Measurements from ENCODE around the gene TMPRSS4.

DNA sequence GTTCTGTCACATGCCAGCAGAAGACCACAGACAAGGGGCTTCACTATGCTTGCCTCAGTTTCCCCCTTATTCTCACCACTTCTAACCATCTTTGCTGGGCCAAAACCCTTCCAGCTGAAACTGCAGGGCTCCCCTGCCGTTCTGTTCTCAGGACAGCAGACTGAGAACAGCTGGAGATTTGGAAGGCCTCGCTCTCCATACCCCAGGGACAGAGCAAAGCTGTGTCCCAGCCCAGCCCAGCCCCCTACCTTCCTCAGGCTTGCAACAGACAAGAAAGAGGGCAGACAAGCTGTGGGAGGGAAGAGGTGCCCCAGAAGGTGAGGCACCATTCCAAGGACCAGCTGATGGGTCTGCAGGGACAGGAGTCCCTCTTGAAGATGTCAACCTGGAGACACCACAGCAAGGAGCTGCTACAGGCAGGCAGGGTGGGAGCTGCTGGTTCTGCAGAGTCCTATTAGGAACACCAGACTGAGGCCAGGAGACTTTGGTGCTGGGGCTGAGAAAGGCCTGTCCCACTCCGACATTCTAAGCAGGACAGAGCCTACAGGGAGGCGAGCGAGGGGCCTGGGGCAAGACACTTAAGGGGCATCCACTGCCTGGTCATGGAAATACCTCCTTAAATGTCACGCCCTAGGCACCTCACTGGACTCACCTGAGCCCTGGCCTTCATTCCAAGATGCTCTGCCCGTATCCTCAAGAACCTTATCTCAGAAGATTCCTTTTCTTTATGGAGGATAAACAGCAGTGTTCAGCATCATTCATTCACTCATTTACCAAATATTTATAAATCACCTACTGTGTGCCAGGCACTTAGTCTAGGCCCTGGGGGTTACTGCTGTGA, 92.6 kb downstream of the TMPRSS4 start:
- TF ChIP-seq, protein P1, sequence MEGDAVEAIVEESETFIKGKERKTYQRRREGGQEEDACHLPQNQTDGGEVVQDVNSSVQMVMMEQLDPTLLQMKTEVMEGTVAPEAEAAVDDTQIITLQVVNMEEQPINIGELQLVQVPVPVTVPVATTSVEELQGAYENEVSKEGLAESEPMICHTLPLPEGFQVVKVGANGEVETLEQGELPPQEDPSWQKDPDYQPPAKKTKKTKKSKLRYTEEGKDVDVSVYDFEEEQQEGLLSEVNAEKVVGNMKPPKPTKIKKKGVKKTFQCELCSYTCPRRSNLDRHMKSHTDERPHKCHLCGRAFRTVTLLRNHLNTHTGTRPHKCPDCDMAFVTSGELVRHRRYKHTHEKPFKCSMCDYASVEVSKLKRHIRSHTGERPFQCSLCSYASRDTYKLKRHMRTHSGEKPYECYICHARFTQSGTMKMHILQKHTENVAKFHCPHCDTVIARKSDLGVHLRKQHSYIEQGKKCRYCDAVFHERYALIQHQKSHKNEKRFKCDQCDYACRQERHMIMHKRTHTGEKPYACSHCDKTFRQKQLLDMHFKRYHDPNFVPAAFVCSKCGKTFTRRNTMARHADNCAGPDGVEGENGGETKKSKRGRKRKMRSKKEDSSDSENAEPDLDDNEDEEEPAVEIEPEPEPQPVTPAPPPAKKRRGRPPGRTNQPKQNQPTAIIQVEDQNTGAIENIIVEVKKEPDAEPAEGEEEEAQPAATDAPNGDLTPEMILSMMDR (IDR thresholded peaks at IDR 0.05): no peak
- no peak for TF ChIP-seq POLR2A (IDR thresholded peaks at IDR 0.05)

Data from testis (tissue), 2 donors.